Caco-2 (cell line): ENCODE results near the gene NTN1. TPM values are rescaled to one million over a fixed set of nuclear protein-coding genes. Genes with fewer than 3 reads are reported as not detected.
"Not testable (repeated sequence)": the region's sequence is repeated elsewhere in the genome, so short reads cannot be mapped to it uniquely, and the experiment has no call there.

Experiments
- BruUV-seq: library from RNA; stranded (reverse); fragments of 400-500 nt; replicated peaks from 2 replicates; lab custom pipeline; 2021; lab: Mats Ljungman, UMichigan
- CTCF ChIA-PET: fragments of 300-600 bp; sonication (Branson Sonifier 250); formaldehyde crosslinking; loops from one replicate; lab custom pipeline; 2022; ENCODE audit warnings: antibody characterized with exemption; lab: Charles Lee
- POLR2A ChIA-PET: fragments of 300-600 bp; sonication (Branson Sonifier 250); formaldehyde crosslinking; loops from one replicate; lab custom pipeline; 2022; ENCODE audit warnings: antibody characterized with exemption; lab: Charles Lee
- DNase-seq, 2 experiments: peaks; one replicate each; pipeline versions ENCODE4 v3.0.0 to v3.0.0-alpha.2; 2020 to 2022
- H3K27me3 ChIP-seq: replicated peaks from 2 replicates; pipeline ENCODE4 v1.6.0; 2011; ENCODE audit warnings: low read length; ENCODE audit not compliant: control insufficient read depth, insufficient read depth
- H3K36me3 ChIP-seq: 2 replicates; pipeline ENCODE4 v1.5.1; 2011; ENCODE audit warnings: low read length; ENCODE audit not compliant: control insufficient read depth, insufficient read depth
- H3K4me1 ChIP-seq: fragments of 250-450 bp; sonication (Bioruptor Pico); 2 replicates; pipeline ENCODE4 v1.5.1; 2020; ENCODE audit warnings: mild to moderate bottlenecking
- H3K4me3 ChIP-seq: 2 replicates; pipeline ENCODE4 v1.5.1; 2011; ENCODE audit warnings: low read depth, mild to moderate bottlenecking, control low read depth, low read length
- H3K9me3 ChIP-seq: fragments of 250-450 bp; sonication (Bioruptor Pico); 2 replicates; pipeline ENCODE4 v1.5.1; 2020; ENCODE audit warnings: mild to moderate bottlenecking, moderate library complexity
- H3K27ac Mint-ChIP-seq: one replicate; pipeline ENCODE4 v1.8.0; 2022; ENCODE audit warnings: mixed read lengths; ENCODE audit not compliant: unreplicated experiment
- H3K27me3 Mint-ChIP-seq: one replicate; pipeline ENCODE4 v1.8.0; 2022; ENCODE audit warnings: mixed read lengths; ENCODE audit not compliant: insufficient read depth, unreplicated experiment
- H3K36me3 Mint-ChIP-seq: one replicate; pipeline ENCODE4 v1.8.0; 2022; ENCODE audit warnings: mild to moderate bottlenecking, mixed read lengths; ENCODE audit not compliant: insufficient read depth, unreplicated experiment
- H3K4me1 Mint-ChIP-seq: one replicate; pipeline ENCODE4 v1.8.0; 2022; ENCODE audit warnings: low read depth, mixed read lengths; ENCODE audit not compliant: unreplicated experiment
- H3K4me3 Mint-ChIP-seq: one replicate; pipeline ENCODE4 v1.8.0; 2022; ENCODE audit warnings: mild to moderate bottlenecking, moderate library complexity, mixed read lengths; ENCODE audit not compliant: unreplicated experiment
- H3K9me3 Mint-ChIP-seq: one replicate; pipeline ENCODE4 v1.8.0; 2022; ENCODE audit warnings: mixed read lengths; ENCODE audit not compliant: unreplicated experiment
- intact Hi-C: fragments of 100-400 bp; cut with micrococcal nuclease; formaldehyde crosslinking; loops from one replicate; pipeline ENCODE4 v1.10.0; 2022; ENCODE audit not compliant: unreplicated experiment
- total RNA-seq: library from RNA; stranded (reverse); gene quantifications from 2 replicates; pipeline ENCODE4 v1.2.3, GENCODE V29; 2022
- TF ChIP-seq, protein P1 (sequence below), 2 experiments: fragments of 200-600 bp in 1 of 2; IDR thresholded peaks; 1 replicate in 1 of 2; 2 replicates in 1 of 2; pipeline versions ENCODE4 v1.5.1 to v1.8.0; 2011 to 2022; ENCODE audit warnings: antibody characterized with exemption in 1 of 2, control low read depth in 1 of 2, inconsistent platforms in 1 of 2, low read depth in 1 of 2, low read length in 1 of 2, mild to moderate bottlenecking in 1 of 2, moderate library complexity in 1 of 2; ENCODE audit not compliant: insufficient read depth in 1 of 2, severe bottlenecking in 1 of 2, unreplicated experiment in 1 of 2

NTN1 gene
- total RNA-seq, 1 experiment from 2014 or later, result 0.88 TPM

DNA sequence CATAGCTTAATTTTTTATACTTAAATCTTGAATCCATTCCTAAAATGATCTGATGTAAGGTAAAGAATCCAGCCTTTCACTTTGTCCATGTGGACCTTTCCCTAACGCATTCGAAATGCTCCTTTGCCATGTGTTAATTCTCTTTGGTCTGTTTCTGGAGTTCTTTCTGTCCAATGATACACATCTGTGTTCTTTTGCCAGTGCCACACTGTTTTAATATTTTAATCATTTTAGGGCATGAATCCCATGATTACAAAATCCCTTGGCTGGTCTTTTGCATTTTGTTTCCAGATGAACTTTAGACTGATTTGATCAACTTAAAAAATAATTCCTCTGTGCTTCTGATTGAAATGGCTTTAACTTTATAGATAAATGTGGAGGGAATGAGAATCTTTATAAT is 74.1 kb downstream of the NTN1 start:
- no peaks in the 10 kb centered on the region for H3K27me3 ChIP-seq
- H3K9me3 ChIP-seq, result no peaks in the 10 kb centered on the region
- no peaks in the 10 kb centered on the region for H3K9me3 Mint-ChIP-seq
- H3K4me1 Mint-ChIP-seq, result no peaks in the 10 kb centered on the region
- POLR2A ChIA-PET, result no interaction called here
- H3K4me1 ChIP-seq, result no peaks in the 10 kb centered on the region
- TF ChIP-seq, protein P1, sequence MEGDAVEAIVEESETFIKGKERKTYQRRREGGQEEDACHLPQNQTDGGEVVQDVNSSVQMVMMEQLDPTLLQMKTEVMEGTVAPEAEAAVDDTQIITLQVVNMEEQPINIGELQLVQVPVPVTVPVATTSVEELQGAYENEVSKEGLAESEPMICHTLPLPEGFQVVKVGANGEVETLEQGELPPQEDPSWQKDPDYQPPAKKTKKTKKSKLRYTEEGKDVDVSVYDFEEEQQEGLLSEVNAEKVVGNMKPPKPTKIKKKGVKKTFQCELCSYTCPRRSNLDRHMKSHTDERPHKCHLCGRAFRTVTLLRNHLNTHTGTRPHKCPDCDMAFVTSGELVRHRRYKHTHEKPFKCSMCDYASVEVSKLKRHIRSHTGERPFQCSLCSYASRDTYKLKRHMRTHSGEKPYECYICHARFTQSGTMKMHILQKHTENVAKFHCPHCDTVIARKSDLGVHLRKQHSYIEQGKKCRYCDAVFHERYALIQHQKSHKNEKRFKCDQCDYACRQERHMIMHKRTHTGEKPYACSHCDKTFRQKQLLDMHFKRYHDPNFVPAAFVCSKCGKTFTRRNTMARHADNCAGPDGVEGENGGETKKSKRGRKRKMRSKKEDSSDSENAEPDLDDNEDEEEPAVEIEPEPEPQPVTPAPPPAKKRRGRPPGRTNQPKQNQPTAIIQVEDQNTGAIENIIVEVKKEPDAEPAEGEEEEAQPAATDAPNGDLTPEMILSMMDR (IDR thresholded peaks at IDR 0.05; ENCODE audit: insufficient read depth in 1 of 2, low read depth in 1 of 2, low read length in 1 of 2, severe bottlenecking in 1 of 2, unreplicated experiment in 1 of 2), result no peak
- no peak for DNase-seq
- no peak overlapping the region for H3K4me3 Mint-ChIP-seq
- peaks cover 8% of the 10 kb centered on the region for H3K27me3 Mint-ChIP-seq
- H3K27ac Mint-ChIP-seq, result no peak overlapping the region
- no peak overlapping the region for H3K4me3 ChIP-seq
- intact Hi-C loops, result no loop called here
- CTCF ChIA-PET, result no interaction called here
- BruUV-seq, result no TSS peak
- H3K36me3 Mint-ChIP-seq, result no peaks in the 10 kb centered on the region
- H3K36me3 ChIP-seq, result no peaks in the 10 kb centered on the region

DNA sequence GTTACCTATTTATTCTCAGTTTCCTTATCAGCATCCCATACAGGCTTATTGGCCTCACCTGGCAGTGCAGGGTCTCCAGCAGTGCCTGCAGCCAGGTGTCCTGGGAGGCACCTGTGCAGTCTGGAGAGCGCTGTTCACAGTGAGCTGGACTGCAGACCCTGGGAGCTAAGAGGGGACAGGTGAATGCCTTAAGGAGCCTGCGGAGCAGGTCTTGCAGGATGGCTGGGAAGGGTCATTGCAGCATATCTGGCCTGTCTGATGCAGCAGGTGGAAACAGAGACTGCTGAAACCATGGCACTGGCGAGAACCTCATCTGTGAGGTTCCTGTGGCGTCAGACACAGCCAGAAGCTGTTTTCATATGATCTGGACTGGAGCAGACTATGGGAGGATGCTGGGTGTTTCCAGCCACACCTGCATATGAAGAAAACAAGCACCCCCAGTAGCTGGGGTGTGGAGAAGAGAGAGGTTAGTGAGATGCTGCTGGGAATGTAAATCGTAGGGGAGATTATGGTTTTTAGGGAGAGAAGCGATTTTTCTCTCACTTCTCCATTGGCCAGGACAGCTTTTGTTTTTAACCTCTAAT is 77.0 kb downstream of the NTN1 start:
- Mint-ChIP-seq H3K36me3 (no peaks in the 10 kb centered on the region), H3K4me1 (no peaks in the 10 kb centered on the region), H3K4me3 (no peak overlapping the region), H3K27ac (no peak overlapping the region), H3K9me3 (no peaks in the 10 kb centered on the region), H3K27me3 (peaks cover 8% of the 10 kb centered on the region)
- DNase-seq, result no peak
- Histone ChIP-seq H3K4me3 (no peak overlapping the region), H3K9me3 (no peaks in the 10 kb centered on the region), H3K4me1 (no peaks in the 10 kb centered on the region), H3K27me3 (no peaks in the 10 kb centered on the region), H3K36me3 (no peaks in the 10 kb centered on the region)
- CTCF ChIA-PET, result no interaction called here
- no TSS peak for BruUV-seq
- TF ChIP-seq, protein P1 (IDR thresholded peaks at IDR 0.05; ENCODE audit: insufficient read depth in 1 of 2, low read depth in 1 of 2, low read length in 1 of 2, severe bottlenecking in 1 of 2, unreplicated experiment in 1 of 2), result no peak
- POLR2A ChIA-PET, result no interaction called here
- intact Hi-C loops, result no loop called here

DNA sequence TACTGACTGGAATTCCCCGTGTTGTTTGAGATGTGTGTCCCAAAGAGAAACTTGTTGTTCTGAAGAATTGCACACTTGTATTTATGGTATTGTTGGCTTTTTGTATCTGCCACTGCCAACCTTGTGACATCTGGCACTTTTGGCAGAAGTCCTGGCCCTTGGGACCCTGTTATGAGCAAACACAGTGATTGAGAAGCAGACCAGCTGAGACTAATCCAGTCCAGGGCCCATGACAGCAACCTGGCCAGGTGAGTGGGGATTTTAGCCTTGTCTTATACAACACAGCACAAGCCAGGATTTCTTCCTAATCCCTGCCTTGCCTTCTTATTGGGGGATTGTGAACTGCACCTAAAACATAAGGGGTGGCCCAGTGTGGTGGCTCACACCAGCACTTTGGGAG is 80.0 kb downstream of the NTN1 start:
- no peak overlapping the region for H3K4me3 ChIP-seq
- TF ChIP-seq, protein P1 (IDR thresholded peaks at IDR 0.05; ENCODE audit: insufficient read depth in 1 of 2, low read depth in 1 of 2, low read length in 1 of 2, severe bottlenecking in 1 of 2, unreplicated experiment in 1 of 2), result no peak
- no peaks in the 10 kb centered on the region for H3K36me3 Mint-ChIP-seq
- no peaks in the 10 kb centered on the region for H3K9me3 ChIP-seq
- ChIA-PET CTCF (no interaction called here), POLR2A (no interaction called here)
- no peaks in the 10 kb centered on the region for H3K4me1 Mint-ChIP-seq
- H3K27me3 Mint-ChIP-seq, result peaks cover 8% of the 10 kb centered on the region
- no peak overlapping the region for H3K27ac Mint-ChIP-seq
- BruUV-seq, result no TSS peak
- H3K36me3 ChIP-seq, result no peaks in the 10 kb centered on the region
- intact Hi-C loops, result no loop called here
- no peak for DNase-seq
- no peaks in the 10 kb centered on the region for H3K27me3 ChIP-seq
- no peak overlapping the region for H3K4me3 Mint-ChIP-seq
- H3K4me1 ChIP-seq, result no peaks in the 10 kb centered on the region
- H3K9me3 Mint-ChIP-seq, result no peaks in the 10 kb centered on the region

DNA sequence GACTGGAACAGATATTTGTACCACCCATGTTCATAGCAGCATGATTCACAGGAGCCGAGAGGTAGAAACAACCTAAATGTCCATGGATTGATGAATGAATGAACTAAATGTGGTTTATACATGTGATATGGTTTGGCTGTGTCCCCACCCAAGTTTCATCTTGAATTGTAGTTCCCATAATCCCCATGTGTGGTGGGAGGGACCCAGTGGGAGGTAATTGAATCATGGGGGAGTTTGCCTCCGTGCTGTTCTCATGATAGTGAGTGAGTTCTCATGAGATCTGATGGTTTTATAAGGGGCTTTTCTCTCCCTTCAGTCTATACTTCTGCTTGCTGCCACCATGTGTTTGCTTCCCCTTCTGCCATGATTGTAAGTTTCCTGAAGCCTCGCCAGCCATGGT is 81.9 kb downstream of the NTN1 start:
- H3K4me3 Mint-ChIP-seq, result not testable (repeated sequence)

More for the DNA sequence above, 81.9 kb downstream of the NTN1 start:
- H3K36me3 Mint-ChIP-seq, H3K4me1 ChIP-seq, intact Hi-C loops, BruUV-seq, H3K36me3 ChIP-seq, H3K27me3 Mint-ChIP-seq, H3K9me3 ChIP-seq, H3K27ac Mint-ChIP-seq, H3K4me1 Mint-ChIP-seq, H3K4me3 ChIP-seq, DNase-seq, CTCF ChIA-PET, H3K9me3 Mint-ChIP-seq, H3K27me3 ChIP-seq, POLR2A ChIA-PET: not testable (repeated sequence)
